NCI-H146 treated with DMSO at 0.1 percent for 48 hours (cell line): Measurements from ENCODE around the gene RTP4.
"Not testable (repeated sequence)": the region's sequence is repeated elsewhere in the genome, so short reads cannot be mapped to it uniquely, and the experiment has no call there.

Experiments used
- DNase-seq: peaks from one replicate; lab custom pipeline; 2025; ENCODE audit not compliant: unreplicated experiment; lab: John Stamatoyannopoulos, UW

Gene RTP4

GRCh38 chr3:187369089-187369447, 883 bp downstream of the RTP4 start:
- DNase-seq: no peak

GRCh38 chr3:187370051-187370450, 1.9 kb downstream of the RTP4 start:
- DNase-seq: no peak

DNA sequence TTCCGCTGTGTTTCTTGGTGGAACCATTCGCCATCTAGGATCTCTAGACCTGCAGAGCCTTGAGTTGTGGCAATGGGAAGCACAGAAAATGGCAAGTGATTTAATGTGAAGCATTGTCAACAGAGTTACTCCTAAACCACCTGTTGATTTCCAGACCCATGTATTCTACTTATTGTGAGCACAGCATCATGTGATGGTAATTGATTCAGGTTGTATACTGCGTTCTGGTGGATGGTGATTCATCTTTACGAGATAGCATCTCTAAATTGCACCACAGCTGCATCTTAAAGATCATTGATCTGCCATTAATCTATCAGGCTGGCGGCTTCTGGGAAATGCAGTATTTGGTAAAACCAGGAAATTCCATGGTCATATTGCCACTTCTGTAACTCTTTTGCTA, 7.4 kb downstream of the RTP4 start:
- no peak for DNase-seq

DNA sequence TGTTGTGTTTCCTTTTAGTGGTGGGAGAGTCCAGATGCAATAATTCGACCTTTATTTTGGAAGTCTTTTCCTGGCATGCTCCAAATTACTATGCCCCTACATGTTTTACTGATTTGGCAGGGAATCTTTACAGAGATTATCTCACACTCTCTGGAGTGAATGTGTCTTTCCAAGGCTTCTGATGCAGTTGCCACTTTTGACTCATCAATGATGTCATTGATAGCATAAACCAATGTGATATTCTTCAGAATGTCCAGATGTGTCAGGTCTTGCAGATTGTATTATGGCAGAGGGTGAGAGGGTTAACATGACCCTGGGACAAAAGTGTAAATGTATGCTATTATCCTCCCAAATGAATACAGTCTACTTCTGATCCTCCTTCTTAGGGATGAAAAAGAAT, 9.7 kb downstream of the RTP4 start:
- DNase-seq: no peak

DNA sequence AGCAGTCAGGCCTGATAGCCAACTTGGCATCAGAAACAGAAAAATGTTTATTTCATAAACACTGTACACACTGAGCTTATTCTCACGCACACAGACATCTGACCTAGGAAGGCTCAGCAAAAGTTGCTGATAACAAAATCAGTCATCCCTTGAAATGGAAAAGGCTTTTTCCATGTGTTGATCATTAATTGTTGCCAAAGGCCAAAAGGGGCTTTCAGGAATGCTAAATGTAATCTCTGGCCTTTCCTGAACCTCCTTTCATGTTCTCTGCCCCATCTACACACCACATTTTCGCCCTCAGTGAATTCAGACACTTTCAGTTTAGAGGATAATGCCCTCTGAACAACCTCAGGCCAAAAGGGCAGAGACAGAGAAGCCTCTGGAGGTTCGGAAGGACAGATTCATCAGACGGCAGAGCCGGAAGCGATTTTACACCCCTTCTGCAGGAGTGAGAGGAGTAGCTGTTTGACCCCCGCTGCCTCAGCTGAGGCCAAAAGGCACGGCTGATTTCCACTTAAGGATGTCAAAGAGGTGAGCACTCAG, 14.5 kb downstream of the RTP4 start:
- DNase-seq: no peak

- DNase-seq: no peak
Measured at GRCh38 chr3:187383246-187383645, 15.1 kb downstream of the RTP4 start.

DNA sequence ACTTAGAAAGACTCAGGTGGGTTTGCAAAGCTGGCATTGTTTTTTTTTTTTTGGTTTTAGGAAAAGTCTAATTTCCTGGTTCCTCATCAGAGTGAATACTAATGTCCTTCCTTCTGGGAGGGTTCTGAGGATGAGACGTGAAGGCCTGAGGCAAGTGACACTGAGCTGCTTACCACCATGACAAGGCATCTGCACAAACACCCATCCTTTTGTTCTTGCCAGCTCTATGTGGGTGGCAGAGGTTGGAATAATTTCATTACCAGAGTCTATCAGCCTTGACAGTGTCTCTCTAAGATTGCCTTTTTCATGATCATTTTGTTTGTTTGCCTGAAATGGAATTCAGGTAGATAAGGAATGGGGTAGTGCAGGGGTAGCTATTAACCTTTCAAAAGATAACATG, 17.1 kb downstream of the RTP4 start:
- DNase-seq: no peak

DNA sequence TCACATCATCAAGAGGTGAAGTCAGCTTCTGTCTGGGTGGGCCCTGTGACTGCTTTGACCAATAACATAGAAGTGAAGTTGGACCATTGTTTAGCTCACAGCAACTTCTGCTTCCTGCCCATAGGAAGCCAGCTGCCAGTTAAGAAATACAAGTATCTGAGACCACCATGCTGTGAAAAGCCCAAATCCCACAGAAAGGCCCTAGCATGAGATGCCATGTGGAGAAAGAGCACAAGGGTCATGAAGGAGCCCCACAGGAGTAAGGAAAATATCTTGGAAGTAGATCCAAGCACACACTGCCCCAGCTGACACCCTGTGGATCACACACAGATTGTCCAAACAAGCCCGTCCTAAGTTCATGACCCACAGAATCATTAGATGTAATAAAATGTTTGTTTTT, 28.5 kb downstream of the RTP4 start:
- no peak for DNase-seq

GRCh38 chr3:187398955-187399354, 30.8 kb downstream of the RTP4 start:
- no peak for DNase-seq

DNA sequence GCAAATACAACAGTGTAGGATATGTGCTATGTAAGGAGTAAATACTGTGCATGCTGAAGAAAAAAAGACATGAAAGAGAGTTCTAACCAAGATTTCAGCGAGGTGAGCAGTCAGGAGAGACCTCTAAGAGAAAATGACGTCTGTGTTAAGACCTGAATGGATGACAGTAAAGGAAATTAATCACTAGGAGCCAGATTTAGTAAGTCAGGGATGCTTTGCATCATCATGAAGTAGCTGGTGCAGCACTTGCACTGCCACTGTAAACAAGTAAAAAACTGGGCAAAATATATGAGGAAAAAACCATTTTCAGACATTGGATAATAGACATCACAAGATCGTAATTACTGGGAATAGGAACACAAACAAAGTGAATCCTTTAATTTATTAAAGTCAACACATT, 32.6 kb downstream of the RTP4 start:
- no peak for DNase-seq

DNA sequence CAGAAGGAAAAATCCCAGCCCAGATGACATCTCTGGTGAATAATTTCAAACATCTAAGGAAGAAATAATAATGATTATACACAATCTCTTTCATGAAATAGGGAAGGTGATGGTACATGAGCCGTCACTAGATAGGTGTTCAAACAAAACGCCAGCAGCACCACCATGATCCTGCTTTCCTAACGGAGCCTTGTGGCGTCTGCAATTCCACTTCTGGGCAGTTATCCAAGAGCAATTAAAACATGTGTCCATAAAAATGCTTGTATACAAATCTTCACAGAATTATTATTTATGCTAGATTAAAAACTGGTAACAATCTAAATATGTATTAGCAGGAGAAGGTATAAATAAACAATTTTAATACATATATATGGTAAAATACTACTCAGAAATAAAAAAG, 33.7 kb downstream of the RTP4 start:
- no peak for DNase-seq

DNA sequence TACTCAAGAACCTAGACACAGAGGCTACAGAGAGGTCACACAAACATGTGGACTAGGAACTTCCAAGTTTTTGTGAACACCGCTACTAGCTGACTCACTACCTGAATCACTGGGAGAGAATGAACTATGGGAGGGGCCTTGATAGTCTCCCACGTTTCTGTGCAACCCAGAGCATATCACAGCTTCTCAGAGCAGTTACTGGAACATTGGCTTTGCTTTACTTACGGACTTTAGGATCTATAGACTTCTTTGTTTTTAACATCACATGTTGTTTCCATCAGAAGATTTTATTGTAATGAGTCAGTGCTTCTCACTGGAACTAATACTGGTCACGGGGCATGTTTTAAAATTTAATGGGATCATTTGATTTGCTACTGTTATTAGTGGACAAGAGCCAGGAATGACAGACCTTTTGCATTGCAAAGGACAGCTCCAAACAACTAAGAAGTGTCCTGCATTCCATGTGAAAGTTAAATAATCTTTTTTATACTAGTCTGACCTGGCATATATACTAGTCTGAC, 35.6 kb downstream of the RTP4 start:
- DNase-seq: no peak

GRCh38 chr3:187406927-187407326, 38.7 kb downstream of the RTP4 start:
- no peak for DNase-seq

- not testable (repeated sequence) for DNase-seq
Measured at GRCh38 chr3:187411991-187412781, 44.0 kb downstream of the RTP4 start.
